Daoy (cell line): ENCODE results near the gene ZNF319. TPM values are rescaled to one million over a fixed set of nuclear protein-coding genes. Genes with fewer than 3 reads are reported as not detected.

Experiments used
- DNase-seq: peaks from one replicate; pipeline ENCODE4 v3.0.0-alpha.2; 2015; ENCODE audit warnings: low read depth
- total RNA-seq: library from RNA; depleted of rRNA; stranded (reverse); fragments of >200 nt; shearing (Covaris generic); gene quantifications from 2 replicates; pipeline ENCODE4 v1.2.3, GENCODE V29; 2014

Gene ZNF319
- total RNA-seq, 1 experiment from 2014 or later: 1.1 TPM

GRCh38 chr16:58037365-58038057, 37.0 kb upstream of the ZNF319 start:
- no peak for DNase-seq

- no peak for DNase-seq
Measured at GRCh38 chr16:58036943-58037342, 36.5 kb upstream of the ZNF319 start.

- no peak for DNase-seq
Measured at GRCh38 chr16:58035356-58036170, 35.1 kb upstream of the ZNF319 start.

GRCh38 chr16:58034774-58035173, 34.3 kb upstream of the ZNF319 start:
- DNase-seq: no peak

- no peak for DNase-seq
Measured at GRCh38 chr16:58034128-58034685, 33.7 kb upstream of the ZNF319 start.

- DNase-seq: no peak
Measured at GRCh38 chr16:58032710-58033293, 32.3 kb upstream of the ZNF319 start.

GRCh38 chr16:58031016-58031800, 30.7 kb upstream of the ZNF319 start:
- DNase-seq: no peak

- DNase-seq: no peak
Measured at GRCh38 chr16:58030136-58030840, 29.8 kb upstream of the ZNF319 start.

GRCh38 chr16:58029410-58029809, 28.9 kb upstream of the ZNF319 start:
- DNase-seq: no peak

GRCh38 chr16:58028541-58029070, 28.1 kb upstream of the ZNF319 start:
- no peak for DNase-seq

- no peak for DNase-seq
Measured at GRCh38 chr16:58027916-58028455, 27.5 kb upstream of the ZNF319 start.

GRCh38 chr16:58027161-58027915, 26.9 kb upstream of the ZNF319 start:
- DNase-seq: peak; percentile 35

GRCh38 chr16:58026705-58027160, 26.3 kb upstream of the ZNF319 start:
- no peak for DNase-seq

GRCh38 chr16:58026139-58026704, 25.8 kb upstream of the ZNF319 start:
- DNase-seq: peak; percentile 57

- DNase-seq: peak; percentile 70
Measured at GRCh38 chr16:58025351-58026138, 25.1 kb upstream of the ZNF319 start, which contains the start of gene MMP15. Gene MMP15 (plus strand): TSS chr16:58025754. CDS start chr16:58026351, 597 bp downstream.

- DNase-seq: no peak
Measured at GRCh38 chr16:58024486-58025350, 24.2 kb upstream of the ZNF319 start.
